ENCODE data around the gene AKAP3. TPM values are rescaled to one million over a fixed set of nuclear protein-coding genes. Genes with fewer than 3 reads are reported as not detected.

Gene AKAP3
- 1.2 and 2.6 TPM in 2 replicates for total RNA-seq

- peak; percentile 72 for DNase-seq (ENCODE audit: extremely low read depth, low read depth, low spot score)
These were observed at the start of gene AKAP3, which contains the start of gene NDUFA9 for GRCh38 chr12:4648501-4649357. Gene AKAP3, minus strand, starts transcription at chr12:4649051. Its CDS starts 10,855 bp downstream, at chr12:4638196. Gene NDUFA9, plus strand, starts transcription at chr12:4649114. Its CDS starts 13 bp downstream, at chr12:4649127.

GRCh38 chr12:4690760-4691159 lies 41.9 kb upstream of the AKAP3 start:
- no peak for DNase-seq (ENCODE audit: extremely low read depth, low read depth, low spot score)

DNA sequence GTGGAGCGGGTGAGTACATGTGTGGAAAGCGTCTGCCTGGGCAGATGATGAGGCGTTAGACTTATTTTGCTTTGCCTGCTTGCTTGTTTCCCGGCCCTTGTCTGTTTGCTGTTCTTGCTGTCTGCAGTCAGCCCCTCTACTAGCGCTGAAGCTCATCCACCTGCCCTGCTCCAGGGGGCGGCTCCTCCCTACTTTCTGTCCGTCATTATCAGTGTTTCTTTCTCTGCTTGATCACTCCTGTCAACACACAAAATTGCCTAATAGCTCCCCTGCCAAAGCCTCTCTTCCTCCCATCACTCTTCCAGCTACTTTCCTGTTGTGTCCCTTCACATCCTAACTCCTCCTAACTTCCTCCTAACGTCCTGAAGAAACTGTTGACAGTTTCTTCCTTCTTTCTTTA lies 36.5 kb upstream of the AKAP3 start:
- DNase-seq (ENCODE audit: extremely low read depth, low read depth, low spot score): no peak

DNA sequence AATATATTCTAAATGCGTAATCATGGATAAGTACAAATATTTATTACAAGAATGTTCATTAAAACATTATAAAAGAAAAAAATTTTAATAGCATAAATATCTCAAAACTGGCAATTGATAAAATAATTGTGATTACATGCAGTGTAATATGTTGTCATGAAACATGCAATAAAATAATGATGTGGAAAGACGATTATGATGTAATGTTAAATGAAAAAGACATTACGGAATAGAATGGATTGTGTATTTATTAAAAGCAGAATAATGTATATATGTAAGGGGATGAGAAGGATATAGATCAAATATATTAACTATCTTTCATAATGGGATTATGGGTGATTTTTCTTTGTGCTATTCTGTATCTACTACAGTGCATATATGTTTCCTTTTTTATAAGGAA lies 32.9 kb upstream of the AKAP3 start:
- no peak for DNase-seq (ENCODE audit: extremely low read depth, low read depth, low spot score)

DNA sequence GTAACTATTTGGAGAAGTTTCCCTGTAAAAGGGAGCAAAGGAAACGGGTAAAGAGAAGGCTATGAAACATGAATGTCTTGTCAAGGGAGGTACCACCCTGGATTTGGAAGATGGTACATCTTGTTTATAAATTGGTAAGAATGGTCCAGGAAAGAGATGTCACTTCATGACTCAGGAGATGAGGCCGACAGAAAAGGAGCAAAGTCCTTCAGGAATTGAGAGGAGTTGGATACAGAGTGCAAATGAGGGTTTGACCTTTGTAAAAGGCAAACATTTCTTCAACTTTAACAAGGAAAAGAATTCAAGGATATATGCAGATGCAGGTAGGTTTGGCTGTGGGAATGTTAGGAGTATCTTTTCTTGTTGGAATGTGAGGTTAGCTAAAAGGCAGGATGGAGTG lies 30.9 kb upstream of the AKAP3 start:
- no peak for DNase-seq (ENCODE audit: extremely low read depth, low read depth, low spot score)

DNA sequence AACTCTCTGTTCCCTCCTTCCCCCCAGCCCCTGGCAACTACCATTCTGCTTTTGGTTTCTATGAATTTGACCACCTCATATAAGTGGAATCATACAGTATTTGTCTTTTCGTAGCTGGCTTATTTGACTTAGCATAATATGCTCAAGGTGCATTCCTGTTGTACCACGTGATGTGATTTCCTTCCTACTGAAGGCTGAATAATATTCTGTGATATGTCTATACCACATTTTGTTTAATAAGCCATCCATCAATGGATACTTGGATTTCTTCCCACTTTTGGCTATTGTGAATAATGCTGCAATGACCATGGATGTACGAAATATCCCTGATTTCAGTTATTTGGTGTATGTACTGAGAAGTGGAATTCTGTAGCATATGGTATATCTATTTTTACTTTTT lies 16.4 kb upstream of the AKAP3 start:
- no peak for DNase-seq (ENCODE audit: extremely low read depth, low read depth, low spot score)

- DNase-seq (ENCODE audit: extremely low read depth, low read depth, low spot score): no peak
These were observed 15.2 kb upstream of the AKAP3 start for GRCh38 chr12:4663971-4664505.

DNA sequence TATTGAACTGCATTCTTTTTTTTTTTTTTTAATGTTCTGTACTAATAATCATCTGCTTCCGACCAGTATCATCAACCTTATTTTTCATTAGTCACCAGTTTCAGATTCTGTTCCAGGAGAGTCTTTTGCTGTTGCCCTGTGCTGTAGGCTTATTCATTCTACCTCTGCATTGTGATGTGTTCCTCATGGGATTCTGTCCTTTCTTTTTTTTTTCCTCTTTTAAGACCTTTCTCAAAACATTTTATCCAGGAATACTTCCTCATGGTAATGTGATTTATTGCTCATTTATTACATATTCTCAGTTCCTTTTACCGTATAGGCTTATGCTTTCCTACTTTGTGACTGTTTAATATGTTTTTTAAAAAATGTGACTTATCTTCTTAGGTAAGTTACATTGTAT lies 4.8 kb upstream of the AKAP3 start:
- DNase-seq (ENCODE audit: extremely low read depth, low read depth, low spot score): no peak

- DNase-seq (ENCODE audit: extremely low read depth, low read depth, low spot score): no peak
These were observed 4.4 kb upstream of the AKAP3 start for GRCh38 chr12:4653257-4653656.

DNA sequence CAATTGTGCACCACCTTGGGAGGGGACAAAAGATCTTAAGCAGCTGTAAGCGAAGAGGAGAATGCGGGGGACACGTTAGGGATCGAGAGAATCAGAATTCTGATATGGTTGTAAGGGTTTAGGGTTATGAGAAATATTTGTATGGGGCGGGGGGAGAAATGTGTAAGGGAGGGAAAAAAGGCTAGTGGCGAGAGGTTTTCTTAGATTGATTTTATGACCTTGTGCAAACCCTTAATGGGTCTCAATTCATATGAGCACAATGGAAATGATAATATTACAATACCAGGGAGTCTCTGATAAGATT lies 459 bp upstream of the AKAP3 start:
- peak; percentile 18 for DNase-seq (ENCODE audit: extremely low read depth, low read depth, low spot score)

DNA sequence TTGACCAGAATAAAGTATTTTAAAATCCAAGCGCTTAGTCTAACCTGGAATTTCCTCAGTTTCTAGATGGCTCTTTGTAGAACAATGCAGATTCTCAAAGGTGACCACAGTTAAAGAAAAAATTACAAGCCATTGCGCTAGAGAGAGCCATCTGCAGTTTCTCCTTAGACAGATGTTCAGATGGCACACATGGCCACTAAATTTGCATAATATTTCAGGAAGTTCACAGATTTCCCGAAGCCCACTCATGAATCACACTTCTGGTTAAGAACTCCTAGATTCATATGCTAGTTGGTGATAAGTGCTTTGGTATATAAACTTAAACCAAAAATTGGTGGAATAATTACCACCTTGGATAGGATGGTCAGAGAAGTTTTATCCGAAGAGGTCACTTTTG lies 749 bp downstream of the AKAP3 start:
- DNase-seq (ENCODE audit: extremely low read depth, low read depth, low spot score): no peak

DNA sequence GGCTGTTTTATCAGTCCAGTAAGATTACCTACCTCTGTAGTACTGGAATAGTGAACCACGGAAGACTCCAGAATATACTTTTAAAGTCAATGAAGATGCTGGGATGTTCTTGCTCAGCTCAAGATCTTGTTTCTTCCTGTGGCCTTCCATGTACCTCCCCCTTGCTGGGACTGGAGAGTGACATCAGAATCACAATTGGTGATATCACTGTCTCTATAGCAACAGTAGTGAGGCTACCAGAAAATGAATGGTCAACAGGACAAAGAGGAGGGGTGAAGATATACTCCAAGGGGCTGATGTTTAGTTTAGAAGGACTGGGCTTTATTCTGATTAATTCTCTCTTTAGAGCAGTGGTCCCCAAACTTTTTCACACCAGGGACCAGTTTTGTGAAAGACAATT lies 3.8 kb downstream of the AKAP3 start:
- no peak for DNase-seq (ENCODE audit: extremely low read depth, low read depth, low spot score)

DNA sequence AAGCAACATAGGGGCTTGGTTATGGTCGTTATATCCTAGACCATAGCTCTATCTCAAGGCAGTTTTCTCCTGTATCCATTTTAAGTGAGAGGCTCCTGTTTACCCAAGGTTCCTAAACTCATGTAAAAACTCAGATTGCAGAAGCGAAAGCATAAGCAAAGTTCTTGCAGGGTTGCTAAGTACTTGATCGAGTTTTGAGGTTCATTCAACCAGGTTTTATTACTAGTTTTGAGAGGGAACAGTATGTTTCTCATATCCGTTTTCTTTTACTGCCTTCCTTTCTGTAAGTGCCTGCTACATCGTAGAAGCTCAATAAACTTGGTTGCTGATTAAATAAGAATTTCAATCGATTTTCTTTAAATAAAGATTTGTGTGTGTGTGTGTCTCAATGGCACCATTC lies 5.1 kb downstream of the AKAP3 start:
- DNase-seq (ENCODE audit: extremely low read depth, low read depth, low spot score): no peak

DNA sequence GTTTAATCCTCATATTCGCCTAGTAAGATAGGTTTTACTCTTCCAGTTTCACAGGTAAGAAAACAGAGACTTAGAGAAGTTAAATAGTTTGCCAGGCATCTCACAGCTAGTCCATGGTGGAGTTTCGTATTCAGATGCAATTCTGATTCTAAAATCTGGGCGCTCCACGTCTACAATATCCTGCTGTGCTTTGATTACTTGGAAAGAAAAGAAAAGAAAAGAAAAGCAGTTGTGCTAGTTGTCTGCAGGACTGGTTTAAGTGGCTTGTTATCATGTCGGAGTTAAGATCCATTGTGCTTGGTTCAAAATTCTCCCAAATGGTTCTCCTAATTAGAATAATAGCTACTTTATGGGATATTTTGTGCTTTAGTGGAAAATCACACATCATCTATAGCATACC lies 18.6 kb downstream of the AKAP3 start:
- no peak for DNase-seq (ENCODE audit: extremely low read depth, low read depth, low spot score)

GRCh38 chr12:4628406-4628805 lies 20.4 kb downstream of the AKAP3 start:
- DNase-seq (ENCODE audit: extremely low read depth, low read depth, low spot score): no peak

GRCh38 chr12:4626543-4626942 lies 22.3 kb downstream of the AKAP3 start:
- no peak for DNase-seq (ENCODE audit: extremely low read depth, low read depth, low spot score)

GRCh38 chr12:4621511-4621910 lies 27.3 kb downstream of the AKAP3 start:
- no peak for DNase-seq (ENCODE audit: extremely low read depth, low read depth, low spot score)

GRCh38 chr12:4615667-4616066 lies 33.2 kb downstream of the AKAP3 start:
- no peak for DNase-seq (ENCODE audit: extremely low read depth, low read depth, low spot score)

DNA sequence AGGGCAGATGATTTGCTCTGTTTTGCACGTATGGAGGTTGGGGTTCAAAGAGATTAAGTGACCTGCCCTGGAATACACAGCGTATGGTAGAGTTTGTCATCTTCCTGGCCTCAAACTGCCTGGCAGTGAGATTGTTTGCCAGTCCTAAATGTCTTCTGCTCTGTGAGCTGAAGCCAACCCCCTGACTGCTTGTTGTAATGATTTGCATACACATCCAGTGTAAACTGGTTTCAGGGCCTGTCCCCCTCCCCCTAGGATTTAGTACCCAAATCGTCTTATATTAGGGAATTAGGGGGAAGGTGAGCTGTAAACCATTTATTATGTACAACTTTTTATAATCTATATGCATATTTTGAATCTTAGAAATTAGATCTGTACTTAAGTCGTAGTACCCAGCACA lies 38.4 kb downstream of the AKAP3 start:
- no peak for DNase-seq (ENCODE audit: extremely low read depth, low read depth, low spot score)

DNA sequence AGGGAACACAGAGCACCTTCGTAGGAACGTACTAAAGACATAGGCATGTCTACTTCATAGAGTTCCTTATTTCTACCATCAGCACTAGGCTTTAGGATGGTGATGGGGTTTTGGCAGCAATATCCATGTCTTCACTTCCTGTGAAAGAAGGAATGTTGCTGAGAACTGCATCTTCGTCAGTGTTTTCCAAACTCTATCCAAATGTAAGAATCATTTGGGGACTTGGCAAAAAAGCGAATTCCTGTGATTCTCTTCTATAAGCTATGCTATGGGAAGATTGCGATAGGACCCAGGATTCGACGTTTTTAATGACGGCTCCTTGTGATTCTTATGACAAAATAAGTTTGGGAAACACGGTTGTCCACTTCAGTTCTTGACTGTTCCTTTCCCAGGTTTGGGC lies 39.8 kb downstream of the AKAP3 start:
- no peak for DNase-seq (ENCODE audit: extremely low read depth, low read depth, low spot score)

GRCh38 chr12:4607056-4607455 lies 41.8 kb downstream of the AKAP3 start:
- no peak for DNase-seq (ENCODE audit: extremely low read depth, low read depth, low spot score)

DNA sequence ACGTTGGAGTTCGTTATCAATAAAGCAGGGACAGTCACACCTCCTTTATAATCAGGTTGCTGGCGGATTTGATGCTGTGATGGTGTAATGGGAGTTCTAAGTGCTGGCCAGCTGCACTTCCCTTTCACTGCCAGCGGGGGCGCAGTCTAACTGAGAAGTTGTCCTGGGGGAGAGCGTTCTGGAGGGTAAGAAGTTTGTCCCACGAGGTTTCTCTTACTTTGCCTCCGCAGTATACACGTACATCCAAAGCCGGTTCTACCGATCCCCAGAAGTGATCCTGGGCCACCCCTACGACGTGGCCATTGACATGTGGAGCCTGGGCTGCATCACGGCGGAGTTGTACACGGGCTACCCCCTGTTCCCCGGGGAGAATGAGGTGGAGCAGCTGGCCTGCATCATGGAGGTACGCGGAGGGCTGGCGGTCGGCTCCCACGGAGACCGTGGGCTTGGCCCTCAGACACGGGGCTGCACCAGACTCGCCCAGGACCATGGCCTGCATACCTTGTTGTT lies 44.1 kb downstream of the AKAP3 start:
- DNase-seq (ENCODE audit: extremely low read depth, low read depth, low spot score): peak; percentile 69

All from glomerular endothelial cell (primary cell).